Kidney capillary endothelial cell (primary cell): ENCODE results near the gene SPATA19.

Source experiments
- DNase-seq: peaks from one replicate; pipeline ENCODE4 v3.0.0-alpha.2; 2018; ENCODE audit warnings: low spot score

Gene SPATA19

GRCh38 chr11:133835593-133836548, 9.4 kb downstream of the SPATA19 start:
- peak; percentile 43 for DNase-seq

- DNase-seq, result peak; percentile 81
Observed at GRCh38 chr11:133834682-133835592, 10.4 kb downstream of the SPATA19 start.

- no peak for DNase-seq
Observed at GRCh38 chr11:133833898-133834681, 11.2 kb downstream of the SPATA19 start.

- DNase-seq, result no peak
Observed at GRCh38 chr11:133832991-133833897, 12.1 kb downstream of the SPATA19 start.

GRCh38 chr11:133832096-133832990, 13.0 kb downstream of the SPATA19 start:
- DNase-seq, result no peak

GRCh38 chr11:133830931-133831907, 14.1 kb downstream of the SPATA19 start:
- DNase-seq, result no peak

GRCh38 chr11:133829566-133829965, 15.7 kb downstream of the SPATA19 start:
- DNase-seq, result no peak

- no peak for DNase-seq
Observed at GRCh38 chr11:133828871-133829270, 16.4 kb downstream of the SPATA19 start.

- DNase-seq, result no peak
Observed at GRCh38 chr11:133827556-133827955, 17.8 kb downstream of the SPATA19 start.

- no peak for DNase-seq
Observed at GRCh38 chr11:133826866-133827265, 18.4 kb downstream of the SPATA19 start.

GRCh38 chr11:133825666-133826065, 19.6 kb downstream of the SPATA19 start:
- no peak for DNase-seq

GRCh38 chr11:133825156-133825555, 20.2 kb downstream of the SPATA19 start:
- no peak for DNase-seq

- DNase-seq, result no peak
Observed at GRCh38 chr11:133824593-133824992, 20.7 kb downstream of the SPATA19 start.

GRCh38 chr11:133823614-133824013, 21.7 kb downstream of the SPATA19 start:
- DNase-seq, result no peak

GRCh38 chr11:133823211-133823610, 22.1 kb downstream of the SPATA19 start:
- DNase-seq, result no peak

- DNase-seq, result peak; percentile 46
Observed at GRCh38 chr11:133821776-133822175, 23.5 kb downstream of the SPATA19 start.

GRCh38 chr11:133819746-133820315, 25.5 kb downstream of the SPATA19 start:
- no peak for DNase-seq

GRCh38 chr11:133819114-133819513, 26.2 kb downstream of the SPATA19 start:
- DNase-seq, result no peak
